Measurements from ENCODE around the gene TPGS1. TPM values are rescaled to one million over a fixed set of nuclear protein-coding genes. Genes with fewer than 3 reads are reported as not detected.

The TPGS1 gene
- total and polyA plus RNA-seq, 2 of the 8 experiments (the other 6 are each of a cell fraction or from before 2014, with no cell fraction given), result 9.1 to 10.6 TPM

GRCh38 chr19:524062-524674, 16.9 kb downstream of the TPGS1 start (continued):
- no peak for TF ChIP-seq CHD7 (IDR thresholded peaks at IDR 0.05; ENCODE audit: insufficient replicate concordance, low read length)
- TF ChIP-seq CHD1 (IDR thresholded peaks at IDR 0.05; ENCODE audit: low read depth, low read length), result no peak
- TF ChIP-seq NANOG (IDR thresholded peaks at IDR 0.05; ENCODE audit: insufficient read depth, low read depth, low read length, poor library complexity, severe bottlenecking), result no peak
- TF ChIP-seq SRF (IDR thresholded peaks at IDR 0.05; ENCODE audit: low read depth, low read length), result no peak
- no peak for TF ChIP-seq ASH2L (IDR thresholded peaks at IDR 0.05; ENCODE audit: low read length)
- TF ChIP-seq KDM4A (IDR thresholded peaks at IDR 0.05; ENCODE audit: low read depth, low read length, severe bottlenecking), result no peak
- no peak for TF ChIP-seq HDAC6 (IDR thresholded peaks at IDR 0.05; ENCODE audit: low read depth, low read length)
- TF ChIP-seq EGR1 (IDR thresholded peaks at IDR 0.05; ENCODE audit: borderline replicate concordance, low read depth, low read length), result no peak
